AG09309 (cell line): Measurements from ENCODE around the gene CRHR1.
A peak's percentile ranks its signal among the peaks of the same experiment; 100 is the strongest.

Experiments
- DNase-seq: peaks from one replicate; pipeline ENCODE4 v3.0.0-alpha.2; 2010; ENCODE audit warnings: low read depth
- H3K4me3 ChIP-seq: 2 replicates; pipeline ENCODE4 v1.5.1; 2011; ENCODE audit warnings: mild to moderate bottlenecking, low read depth, low read length, moderate library complexity; ENCODE audit not compliant: control insufficient read depth
- TF ChIP-seq, protein P1 (sequence below): IDR thresholded peaks from 2 replicates; pipeline ENCODE4 v1.5.1; 2011; ENCODE audit warnings: mild to moderate bottlenecking, low read depth, low read length, inconsistent platforms; ENCODE audit not compliant: insufficient read depth, control insufficient read depth; ENCODE audit errors: missing control alignments

CRHR1 gene

DNA sequence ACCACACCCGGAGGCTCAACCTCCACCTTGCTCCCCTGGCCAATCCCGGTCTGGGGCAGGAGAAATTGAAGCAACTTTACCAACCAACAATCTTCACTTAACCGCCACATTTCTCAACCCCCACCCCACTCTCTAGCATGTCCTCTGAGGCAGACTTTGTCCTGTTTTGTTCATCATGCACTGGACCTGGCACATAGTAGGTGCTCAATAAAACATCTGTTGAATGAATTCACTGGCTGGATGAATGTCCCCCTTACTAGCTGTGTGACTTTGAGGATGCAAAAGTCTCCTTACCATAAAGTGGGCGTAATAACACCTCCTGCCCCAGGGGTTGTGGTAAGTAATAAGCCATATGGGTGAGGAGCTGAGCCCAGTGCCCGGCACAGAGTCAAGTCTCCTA is 66.3 kb downstream of the CRHR1 start:
- TF ChIP-seq, protein P1, sequence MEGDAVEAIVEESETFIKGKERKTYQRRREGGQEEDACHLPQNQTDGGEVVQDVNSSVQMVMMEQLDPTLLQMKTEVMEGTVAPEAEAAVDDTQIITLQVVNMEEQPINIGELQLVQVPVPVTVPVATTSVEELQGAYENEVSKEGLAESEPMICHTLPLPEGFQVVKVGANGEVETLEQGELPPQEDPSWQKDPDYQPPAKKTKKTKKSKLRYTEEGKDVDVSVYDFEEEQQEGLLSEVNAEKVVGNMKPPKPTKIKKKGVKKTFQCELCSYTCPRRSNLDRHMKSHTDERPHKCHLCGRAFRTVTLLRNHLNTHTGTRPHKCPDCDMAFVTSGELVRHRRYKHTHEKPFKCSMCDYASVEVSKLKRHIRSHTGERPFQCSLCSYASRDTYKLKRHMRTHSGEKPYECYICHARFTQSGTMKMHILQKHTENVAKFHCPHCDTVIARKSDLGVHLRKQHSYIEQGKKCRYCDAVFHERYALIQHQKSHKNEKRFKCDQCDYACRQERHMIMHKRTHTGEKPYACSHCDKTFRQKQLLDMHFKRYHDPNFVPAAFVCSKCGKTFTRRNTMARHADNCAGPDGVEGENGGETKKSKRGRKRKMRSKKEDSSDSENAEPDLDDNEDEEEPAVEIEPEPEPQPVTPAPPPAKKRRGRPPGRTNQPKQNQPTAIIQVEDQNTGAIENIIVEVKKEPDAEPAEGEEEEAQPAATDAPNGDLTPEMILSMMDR, result no peak
- no peak for DNase-seq
- no peak overlapping the region for H3K4me3 ChIP-seq

DNA sequence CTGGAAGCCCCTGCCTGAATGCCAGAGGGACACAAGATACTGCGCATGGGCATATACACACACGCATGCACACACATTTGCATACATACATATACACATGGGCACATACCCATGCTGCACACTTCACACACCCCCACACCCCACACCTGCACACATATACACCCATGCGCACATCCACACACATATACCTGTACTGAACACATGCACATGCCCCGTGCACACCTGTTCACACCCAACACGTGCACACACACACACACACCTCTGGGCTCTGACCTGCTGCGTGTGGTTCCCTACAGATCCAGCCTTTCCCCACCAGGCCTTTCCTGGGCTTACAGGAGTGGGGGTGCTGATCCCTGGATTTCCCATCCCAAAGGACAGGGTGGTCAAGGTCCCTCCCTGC is 66.9 kb downstream of the CRHR1 start:
- TF ChIP-seq, protein P1, result no peak
- H3K4me3 ChIP-seq, result no peak overlapping the region
- no peak for DNase-seq

DNA sequence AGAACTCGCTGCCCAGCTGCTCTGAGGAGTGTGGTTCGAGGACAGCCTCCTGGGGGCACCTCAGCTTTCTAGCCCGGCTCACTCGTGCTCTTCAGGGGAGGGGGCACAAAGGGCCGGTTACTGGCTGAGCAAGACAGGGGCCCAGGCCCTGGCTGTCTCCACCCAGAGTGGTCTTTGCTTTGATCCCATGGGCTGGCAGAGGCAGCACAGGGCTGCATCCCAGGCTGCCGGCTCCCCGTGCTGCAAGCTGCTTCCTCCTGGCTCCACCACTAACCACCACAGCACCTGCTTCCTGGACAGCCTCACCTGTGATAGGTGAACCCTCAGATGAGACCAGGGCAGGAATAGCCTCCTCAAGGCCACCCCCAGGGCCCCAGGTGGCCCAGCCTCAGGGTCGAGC is 67.3 kb downstream of the CRHR1 start:
- no peak for DNase-seq
- no peak overlapping the region for H3K4me3 ChIP-seq
- TF ChIP-seq, protein P1, result no peak

DNA sequence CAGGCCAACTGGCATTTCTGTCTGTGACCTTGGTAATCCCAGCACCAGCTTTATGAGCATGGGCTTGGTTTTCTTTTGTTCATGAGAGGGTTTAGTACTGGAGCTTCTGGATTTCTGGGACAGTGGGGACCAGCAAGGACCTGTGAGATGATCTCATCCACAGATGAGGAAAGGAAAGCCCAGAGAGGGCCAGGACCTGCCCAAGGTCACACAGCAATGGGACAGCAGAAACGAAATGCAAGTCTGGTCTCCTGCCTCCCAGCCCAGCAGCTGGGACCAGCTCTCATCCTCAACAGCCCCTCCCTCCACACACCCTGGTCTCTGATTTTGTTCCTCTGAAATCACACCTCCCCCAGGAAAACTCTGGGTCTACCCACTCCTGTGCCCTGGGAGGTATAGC is 67.8 kb downstream of the CRHR1 start:
- DNase-seq, result no peak
- H3K4me3 ChIP-seq, result no peak overlapping the region

DNA sequence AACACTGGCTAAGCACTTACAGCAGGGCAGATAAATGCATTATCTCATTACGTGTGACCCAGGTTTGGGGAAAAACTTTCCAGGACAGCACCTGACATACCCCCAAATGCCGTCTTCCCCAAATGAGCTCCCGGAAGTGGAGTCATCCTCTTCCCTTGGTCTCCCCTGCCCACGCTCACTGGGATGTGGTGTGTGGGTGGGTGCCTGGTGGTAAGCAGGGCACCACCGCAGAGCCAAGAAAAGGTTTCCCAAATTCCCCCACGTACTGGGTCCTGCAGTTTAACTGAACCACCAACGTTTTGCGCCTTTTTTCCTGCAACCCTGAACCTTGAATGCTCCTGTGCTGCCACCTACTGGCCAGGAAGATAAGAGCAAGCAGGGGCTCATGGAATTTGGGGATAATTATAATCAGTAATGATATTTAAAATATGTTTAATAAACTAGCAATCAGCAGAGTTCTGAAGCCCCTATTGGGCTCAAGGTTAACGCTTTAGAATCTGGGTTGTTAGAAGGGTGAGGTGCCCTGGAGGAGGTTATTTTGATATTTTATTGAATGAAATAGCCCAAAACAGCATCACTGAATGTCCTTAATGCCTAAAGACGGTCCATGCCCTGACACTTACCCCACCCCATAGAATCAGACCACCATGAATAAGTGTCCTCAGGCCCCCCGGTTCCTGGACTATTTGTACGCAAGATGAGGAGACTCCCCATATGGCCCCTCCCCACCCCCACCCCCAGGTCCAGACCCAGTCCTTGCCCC is 68.6 kb downstream of the CRHR1 start:
- H3K4me3 ChIP-seq, result no peak overlapping the region
- TF ChIP-seq, protein P1, result peak; percentile 91
- peak; percentile 11 for DNase-seq

More for the DNA sequence above, 67.8 kb downstream of the CRHR1 start:
- TF ChIP-seq, protein P1, result no peak

DNA sequence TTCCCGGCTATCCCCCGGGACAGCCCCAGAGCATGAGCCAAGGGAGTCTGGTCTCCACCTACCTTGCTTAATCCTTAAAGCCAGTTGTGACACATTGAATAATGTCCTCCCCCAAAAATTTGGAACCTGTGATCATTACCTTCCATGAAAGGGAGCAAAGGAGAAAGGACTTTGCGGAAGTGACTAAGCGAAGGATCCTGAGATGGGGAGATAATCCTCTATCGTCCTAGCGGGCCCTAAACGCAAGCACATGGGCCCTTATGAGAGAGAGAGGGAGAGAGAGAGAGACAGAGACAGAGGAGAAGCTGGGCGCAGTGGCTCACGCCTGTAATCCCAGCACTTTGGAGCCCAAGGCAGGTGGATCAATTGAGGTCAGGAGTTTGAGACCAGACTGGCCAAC is 70.1 kb downstream of the CRHR1 start:
- no peak for DNase-seq
- no peak overlapping the region for H3K4me3 ChIP-seq
- TF ChIP-seq, protein P1, result no peak
